H9 (cell line): ENCODE results near the gene KDSR. TPM values are rescaled to one million over a fixed set of nuclear protein-coding genes. Genes with fewer than 3 reads are reported as not detected.

ENCODE experiments used
- DNase-seq: peaks from one replicate; pipeline ENCODE4 v3.0.0-alpha.2; 2017
- H2AFZ ChIP-seq: one replicate; pipeline ENCODE4 v1.6.1; 2013; ENCODE audit warnings: mild to moderate bottlenecking, low read length, control low read depth, moderate library complexity
- H2AK5ac ChIP-seq: 2 replicates; pipeline ENCODE4 v1.6.1; 2013; ENCODE audit warnings: low read length, control low read depth, mixed read lengths; ENCODE audit not compliant: insufficient read length
- H2BK120ac ChIP-seq: one replicate; pipeline ENCODE4 v1.6.1; 2013; ENCODE audit warnings: low read depth, mild to moderate bottlenecking, low read length, control low read depth, inconsistent platforms; ENCODE audit not compliant: poor library complexity, severe bottlenecking
- H2BK12ac ChIP-seq: 2 replicates; pipeline ENCODE4 v1.6.1; 2013; ENCODE audit warnings: low read length, control low read depth, mixed read lengths, low read depth; ENCODE audit not compliant: insufficient read length
- H2BK15ac ChIP-seq: 2 replicates; pipeline ENCODE4 v1.6.1; 2013; ENCODE audit warnings: low read depth, low read length, control low read depth
- H2BK20ac ChIP-seq: one replicate; pipeline ENCODE4 v1.6.1; 2013; ENCODE audit warnings: low read depth, mild to moderate bottlenecking, low read length, control low read depth, inconsistent platforms; ENCODE audit not compliant: poor library complexity, severe bottlenecking
- H2BK5ac ChIP-seq: 2 replicates; pipeline ENCODE4 v1.6.1; 2013; ENCODE audit warnings: low read length, control low read depth, mixed read lengths; ENCODE audit not compliant: insufficient read length
- H3K14ac ChIP-seq: 2 replicates; pipeline ENCODE4 v1.6.1; 2013; ENCODE audit warnings: low read length, control low read depth; ENCODE audit not compliant: insufficient read depth
- H3K18ac ChIP-seq: 2 replicates; pipeline ENCODE4 v1.6.1; 2013; ENCODE audit warnings: low read depth, mild to moderate bottlenecking, mixed read lengths, low read length, control low read depth; ENCODE audit not compliant: insufficient read length
- H3K23ac ChIP-seq: 2 replicates; pipeline ENCODE4 v1.6.1; 2013; ENCODE audit warnings: low read length, control low read depth, mixed read lengths, low read depth; ENCODE audit not compliant: insufficient read length
- H3K23me2 ChIP-seq: 2 replicates; pipeline ENCODE4 v1.6.1; 2013; ENCODE audit warnings: low read depth, mild to moderate bottlenecking, mixed read lengths, low read length, control low read depth; ENCODE audit not compliant: insufficient read length, poor library complexity, severe bottlenecking
- H3K27ac ChIP-seq: 2 replicates; pipeline ENCODE4 v1.5.1; 2013; ENCODE audit warnings: low read length, control low read depth, mixed read lengths, low read depth; ENCODE audit not compliant: insufficient read length
- H3K27me3 ChIP-seq: 2 replicates; pipeline ENCODE4 v1.6.1; 2013; ENCODE audit warnings: low read length, control low read depth, inconsistent platforms; ENCODE audit not compliant: insufficient read depth
- H3K4ac ChIP-seq: 2 replicates; pipeline ENCODE4 v1.6.1; 2013; ENCODE audit warnings: low read depth, mild to moderate bottlenecking, control low read depth, inconsistent platforms, low read length, moderate library complexity
- H3K4me1 ChIP-seq: 2 replicates; pipeline ENCODE4 v1.6.1; 2013; ENCODE audit warnings: low read length, control low read depth, inconsistent platforms; ENCODE audit not compliant: insufficient read depth
- H3K4me2 ChIP-seq: 2 replicates; pipeline ENCODE4 v1.6.1; 2013; ENCODE audit warnings: low read length, control low read depth, mixed read lengths; ENCODE audit not compliant: insufficient read length, insufficient read depth
- H3K56ac ChIP-seq: 2 replicates; pipeline ENCODE4 v1.6.1; 2013; ENCODE audit warnings: low read depth, mild to moderate bottlenecking, mixed read lengths, low read length, control low read depth; ENCODE audit not compliant: insufficient read length
- H3K79me1 ChIP-seq: 2 replicates; pipeline ENCODE4 v1.6.1; 2013; ENCODE audit warnings: low read depth, mild to moderate bottlenecking, moderate library complexity, low read length, control low read depth, inconsistent platforms; ENCODE audit not compliant: insufficient read depth, poor library complexity, severe bottlenecking
- H3K79me2 ChIP-seq: 2 replicates; pipeline ENCODE4 v1.6.1; 2013; ENCODE audit warnings: low read length, control low read depth, inconsistent platforms; ENCODE audit not compliant: insufficient read depth
- H3K9ac ChIP-seq: 2 replicates; pipeline ENCODE4 v1.6.1; 2013; ENCODE audit warnings: low read length, control low read depth, mixed read lengths; ENCODE audit not compliant: insufficient read length; ENCODE audit errors: extremely low read depth
- H3K9me3 ChIP-seq: one replicate; pipeline ENCODE4 v1.6.1; 2013; ENCODE audit warnings: low read depth, low read length, inconsistent platforms; ENCODE audit not compliant: control insufficient read depth
- H3T11ph ChIP-seq: one replicate; pipeline ENCODE4 v1.6.1; 2013; ENCODE audit warnings: mild to moderate bottlenecking, low read length, control low read depth, inconsistent platforms
- H4K20me1 ChIP-seq: one replicate; pipeline ENCODE4 v1.6.1; 2013; ENCODE audit not compliant: control insufficient read depth, insufficient read length, insufficient read depth
- H4K5ac ChIP-seq: 2 replicates; pipeline ENCODE4 v1.6.1; 2013; ENCODE audit warnings: low read depth, mild to moderate bottlenecking, mixed read lengths, low read length, control low read depth; ENCODE audit not compliant: insufficient read length
- H4K8ac ChIP-seq: replicated peaks from 2 replicates; pipeline ENCODE4 v1.6.1; 2013; ENCODE audit warnings: low read length, control low read depth, mixed read lengths, low read depth; ENCODE audit not compliant: insufficient read length
- H4K91ac ChIP-seq: 2 replicates; pipeline ENCODE4 v1.6.1; 2013; ENCODE audit warnings: low read depth, mild to moderate bottlenecking, moderate library complexity, mixed read lengths, low read length, control low read depth; ENCODE audit not compliant: insufficient read length
- H3K27ac Mint-ChIP-seq, 3 experiments: 2 replicates in 2 of 3; 3 replicates in 1 of 3; pipeline ENCODE4 v1.8.0; 2020 to 2021; ENCODE audit warnings: mixed read lengths in 3 of 3, mild to moderate bottlenecking in 1 of 3, moderate library complexity in 1 of 3
- H3K27me3 Mint-ChIP-seq: 2 replicates; pipeline ENCODE4 v1.8.0; 2021; ENCODE audit warnings: low read depth, mild to moderate bottlenecking, moderate library complexity, mixed read lengths
- H3K36me3 Mint-ChIP-seq, 3 experiments: 2 replicates in 2 of 3; 3 replicates in 1 of 3; pipeline ENCODE4 v1.8.0; 2020 to 2021; ENCODE audit warnings: low read depth in 3 of 3, mixed read lengths in 3 of 3; ENCODE audit not compliant: insufficient read depth in 1 of 3
- H3K4me1 Mint-ChIP-seq, 2 experiments: 2 replicates each; pipeline ENCODE4 v1.8.0; 2020; ENCODE audit warnings: mixed read lengths in 2 of 2
- H3K4me3 Mint-ChIP-seq, 2 experiments: 2 replicates in 1 of 2; 3 replicates in 1 of 2; pipeline ENCODE4 v1.8.0; 2020 to 2021; ENCODE audit warnings: mild to moderate bottlenecking in 2 of 2, mixed read lengths in 2 of 2, moderate library complexity in 1 of 2
- H3K9me3 Mint-ChIP-seq, 2 experiments: 2 replicates in 1 of 2; 3 replicates in 1 of 2; pipeline ENCODE4 v1.8.0; 2020; ENCODE audit warnings: mild to moderate bottlenecking in 2 of 2, mixed read lengths in 2 of 2, moderate library complexity in 1 of 2
- WGBS: extraction: QIAGEN DNeasy Blood & Tissue Kit; methylation state at CpG from one replicate; pipeline ENCODE4 v1.1.7; 2013; ENCODE audit warnings: missing lambda C conversion rate, low lambda C conversion rate, mixed read lengths; ENCODE audit not compliant: insufficient read length; ENCODE audit errors: extremely low coverage; 5-methylcytosine and 5-hydroxymethylcytosine counted together
- long read RNA-seq: library from polyadenylated mRNA; unstranded; transcript quantifications from one replicate; pipeline ENCODE4 v2.0.0, GENCODE V29; 2020
- total RNA-seq: library from RNA; stranded (reverse); gene quantifications from 2 replicates; pipeline ENCODE4 v1.2.1, GENCODE V29; 2021
- TF ChIP-seq, protein P1 (sequence below): fragments of 200-600 bp; sonication (generic); conservative IDR thresholded peaks from 3 replicates; pipeline ENCODE4 v1.8.0; 2021; ENCODE audit warnings: antibody characterized with exemption, mild to moderate bottlenecking

Gene KDSR, protein sequence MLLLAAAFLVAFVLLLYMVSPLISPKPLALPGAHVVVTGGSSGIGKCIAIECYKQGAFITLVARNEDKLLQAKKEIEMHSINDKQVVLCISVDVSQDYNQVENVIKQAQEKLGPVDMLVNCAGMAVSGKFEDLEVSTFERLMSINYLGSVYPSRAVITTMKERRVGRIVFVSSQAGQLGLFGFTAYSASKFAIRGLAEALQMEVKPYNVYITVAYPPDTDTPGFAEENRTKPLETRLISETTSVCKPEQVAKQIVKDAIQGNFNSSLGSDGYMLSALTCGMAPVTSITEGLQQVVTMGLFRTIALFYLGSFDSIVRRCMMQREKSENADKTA
- 50.0 and 58.5 TPM in 2 replicates for total RNA-seq
- long read RNA-seq, full-length matches to known transcripts, result 236 of 253 reads
- long read RNA-seq, partial matches to known transcripts, result 3 of 253 reads
- long read RNA-seq, other reads (novel, unspliced or antisense), result 14 of 253 reads

DNA sequence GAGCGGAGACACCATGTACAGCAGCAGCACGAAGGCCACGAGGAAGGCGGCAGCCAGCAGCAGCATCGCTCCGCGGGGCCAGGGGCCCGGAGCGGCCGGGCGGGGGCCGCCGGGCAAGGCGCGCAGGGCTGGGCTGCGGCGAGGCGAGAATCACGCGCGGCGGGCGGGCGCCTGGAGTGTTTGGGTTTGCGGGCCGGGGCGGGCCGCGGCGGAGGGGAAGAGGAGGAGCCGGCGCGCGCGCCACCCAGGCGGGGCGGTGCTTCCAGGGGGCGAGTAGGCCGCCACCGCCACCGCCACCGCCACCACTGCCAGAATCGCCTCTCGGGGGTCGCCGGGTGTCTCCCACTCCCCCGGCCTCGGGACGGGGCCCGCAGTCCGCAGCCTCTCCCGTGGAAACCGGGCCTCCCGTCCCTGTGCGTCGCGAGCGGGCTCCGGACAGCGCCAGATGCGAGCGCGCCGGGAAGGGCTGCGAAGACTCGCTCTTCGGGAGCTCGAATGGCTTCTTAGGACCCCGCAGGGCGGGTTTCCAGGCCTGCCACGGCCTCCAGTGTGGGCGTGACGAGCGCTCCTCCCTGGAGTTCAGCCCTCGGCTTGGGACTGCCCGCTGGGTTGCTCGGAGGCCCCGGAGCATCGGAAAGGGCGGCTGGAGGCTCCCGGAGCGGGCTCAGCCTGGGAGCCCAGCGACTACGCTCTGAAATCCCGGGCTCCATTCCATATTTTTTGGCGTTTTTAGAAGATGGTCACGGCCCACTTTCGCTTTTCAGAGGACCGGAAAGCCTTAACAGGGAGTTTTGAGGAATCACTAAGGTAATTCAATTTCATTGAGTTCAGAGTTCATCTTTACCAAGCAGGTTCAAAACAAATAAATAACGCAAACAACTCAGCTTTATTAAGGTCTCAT, at the start of gene KDSR:
Gene KDSR, minus strand, starts transcription at position 154 of the 901 bp plus-strand sequence. Its CDS starts 88 bp downstream, at position 66.
- H3K9ac ChIP-seq, result peak within 1 kb of the TSS; percentile 66
- peak within 1 kb of the TSS; percentile 63 for H3K18ac ChIP-seq
- peak; percentile 95 for DNase-seq
- peaks cover 4% of the 10 kb centered on the region for H3K23me2 ChIP-seq
- no CpG with 5 or more reads among the region's 90 CpGs for WGBS
- no peak within 1 kb of the TSS for H2AK5ac ChIP-seq
- no peak within 1 kb of the TSS for H2BK12ac ChIP-seq
- no peak within 1 kb of the TSS for H2BK120ac ChIP-seq
- H3K4ac ChIP-seq, result no peak within 1 kb of the TSS
- TF ChIP-seq, protein P1, sequence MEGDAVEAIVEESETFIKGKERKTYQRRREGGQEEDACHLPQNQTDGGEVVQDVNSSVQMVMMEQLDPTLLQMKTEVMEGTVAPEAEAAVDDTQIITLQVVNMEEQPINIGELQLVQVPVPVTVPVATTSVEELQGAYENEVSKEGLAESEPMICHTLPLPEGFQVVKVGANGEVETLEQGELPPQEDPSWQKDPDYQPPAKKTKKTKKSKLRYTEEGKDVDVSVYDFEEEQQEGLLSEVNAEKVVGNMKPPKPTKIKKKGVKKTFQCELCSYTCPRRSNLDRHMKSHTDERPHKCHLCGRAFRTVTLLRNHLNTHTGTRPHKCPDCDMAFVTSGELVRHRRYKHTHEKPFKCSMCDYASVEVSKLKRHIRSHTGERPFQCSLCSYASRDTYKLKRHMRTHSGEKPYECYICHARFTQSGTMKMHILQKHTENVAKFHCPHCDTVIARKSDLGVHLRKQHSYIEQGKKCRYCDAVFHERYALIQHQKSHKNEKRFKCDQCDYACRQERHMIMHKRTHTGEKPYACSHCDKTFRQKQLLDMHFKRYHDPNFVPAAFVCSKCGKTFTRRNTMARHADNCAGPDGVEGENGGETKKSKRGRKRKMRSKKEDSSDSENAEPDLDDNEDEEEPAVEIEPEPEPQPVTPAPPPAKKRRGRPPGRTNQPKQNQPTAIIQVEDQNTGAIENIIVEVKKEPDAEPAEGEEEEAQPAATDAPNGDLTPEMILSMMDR, result no peak
- H3K79me1 ChIP-seq, result no peaks in the 10 kb centered on the region
- H4K8ac ChIP-seq, result no peak within 1 kb of the TSS
- H3T11ph ChIP-seq, result no peak within 1 kb of the TSS
- peaks cover 10 to 28% (median 18%) of the 10 kb centered on the region in 3 experiments for H3K36me3 Mint-ChIP-seq
- no peak within 1 kb of the TSS for H4K91ac ChIP-seq
- H3K4me1 ChIP-seq, result no peaks in the 10 kb centered on the region
- H2BK20ac ChIP-seq, result no peak within 1 kb of the TSS
- H3K27me3 ChIP-seq, result no peaks in the 10 kb centered on the region
- H3K23ac ChIP-seq, result no peak within 1 kb of the TSS
- H4K20me1 ChIP-seq, result peaks cover 2% of the 10 kb centered on the region
- H3K56ac ChIP-seq, result no peak within 1 kb of the TSS
- no peak within 1 kb of the TSS for H2AFZ ChIP-seq
- H3K14ac ChIP-seq, result peak within 1 kb of the TSS; percentile 78
- peaks cover 11 to 12% of the 10 kb centered on the region in 2 experiments for H3K9me3 Mint-ChIP-seq
- H3K27ac Mint-ChIP-seq, result peak within 1 kb of the TSS; percentile 55 to 89 (median 59); a peak in 5 of 7 replicates
- no peak within 1 kb of the TSS for H2BK15ac ChIP-seq
- H3K79me2 ChIP-seq, result no peaks in the 10 kb centered on the region; the same call in 1 of the 2 replicates
- H3K27me3 Mint-ChIP-seq, result no peaks in the 10 kb centered on the region
- no peak within 1 kb of the TSS for H2BK5ac ChIP-seq
- H3K9me3 ChIP-seq, result peaks cover 8% of the 10 kb centered on the region
- peak within 1 kb of the TSS; percentile 83 for H3K4me2 ChIP-seq
- no peak within 1 kb of the TSS for H4K5ac ChIP-seq
- H3K27ac ChIP-seq, result no peak within 1 kb of the TSS
- peak within 1 kb of the TSS; percentile 86 to 90 for H3K4me3 Mint-ChIP-seq
- H3K4me1 Mint-ChIP-seq, result peaks cover 12 to 14% of the 10 kb centered on the region in 2 experiments
